Bronchial smooth muscle cell (primary cell): ENCODE results near the gene PPM1J. TPM values are rescaled to one million over a fixed set of nuclear protein-coding genes. Genes with fewer than 3 reads are reported as not detected.

Experiments used
- total RNA-seq: library from RNA; depleted of rRNA; stranded (reverse); fragments of >200 nt; gene quantifications from 2 replicates; pipeline ENCODE4 v1.2.1, GENCODE V29; 2014

PPM1J gene
- total RNA-seq: 0.26 and 0.63 TPM in 2 replicates

GRCh38 chr1:112715264-112716053 is at the start of gene PPM1J:
Gene PPM1J (minus strand): TSS chr1:112715332. CDS start chr1:112715301, 31 bp downstream.

GRCh38 chr1:112706505-112707220 is 8.5 kb downstream of the PPM1J start, which contains the start of gene RHOC:
Gene RHOC (minus strand): TSS chr1:112707127. CDS start chr1:112703799, 3,328 bp downstream.

GRCh38 chr1:112674440-112674985 is 40.6 kb downstream of the PPM1J start, which contains the start of gene MOV10:
Gene MOV10 (plus strand): TSS chr1:112674659. CDS start chr1:112674913, 254 bp downstream.

Other genes starting within 250 kb of the PPM1J start
- gene WNT2B, start 206.4 kb downstream of the PPM1J start, total RNA-seq: 4.6 and 5.7 TPM in 2 replicates
- gene ST7L, start 96.2 kb downstream of the PPM1J start, total RNA-seq: 11.0 and 12.8 TPM in 2 replicates
- gene CAPZA1, start 95.5 kb downstream of the PPM1J start, total RNA-seq: 189 and 196 TPM in 2 replicates
- 42.4 and 44.9 TPM in 2 replicates for gene MOV10, start 40.7 kb downstream of the PPM1J start, total RNA-seq
- 406 and 506 TPM in 2 replicates for gene RHOC, start 8.2 kb downstream of the PPM1J start, total RNA-seq
- gene SLC16A1, start 240.9 kb upstream of the PPM1J start, total RNA-seq: 40.4 and 53.4 TPM in 2 replicates